ENCODE results near the gene LMO3. TPM values are rescaled to one million over a fixed set of nuclear protein-coding genes. Genes with fewer than 3 reads are reported as not detected.
A peak's percentile ranks its signal among the peaks of the same experiment; 100 is the strongest.

The LMO3 gene
- total RNA-seq, 1 experiment from 2014 or later: 0.34 TPM

- intact Hi-C loops (cut with micrococcal nuclease): no loop called here
- POLR2A ChIA-PET: no interaction called here
- H3K4me3 ChIP-seq (replicated peaks in 1 of 2; ENCODE audit: low read depth in 1 of 2, low read length in 2 of 2): no peak overlapping the region
- no peaks in the 10 kb centered on the region for H4K20me1 ChIP-seq (ENCODE audit: insufficient read depth)
- H3K9me2 ChIP-seq (ENCODE audit: insufficient read depth): no peaks in the 10 kb centered on the region
- ATAC-seq (no peak), DNase-seq (ENCODE audit: low read depth, low spot score) (peak; percentile 2)
- H3K9me3 ChIP-seq (ENCODE audit: control insufficient read depth in 1 of 2, insufficient read depth in 1 of 2, low read depth in 1 of 2, low read length in 2 of 2): no peaks in the 10 kb centered on the region
- RAD21 ChIA-PET (ENCODE audit: low non-redundant PET in 1 of 2, low total read pairs in 2 of 2, uncharacterized antibody in 2 of 2, unreplicated experiment in 2 of 2): no interaction called here
- no peaks in the 10 kb centered on the region for H3K79me2 ChIP-seq (ENCODE audit: insufficient read depth, low read length)
- no peak overlapping the region for H2AFZ ChIP-seq (ENCODE audit: low read depth, low read length, poor library complexity, severe bottlenecking)
- CTCF ChIA-PET: no interaction called here
- TF ChIP-seq JUND (IDR thresholded peaks at IDR 0.05) (peak; percentile 45), FOSL1 (IDR thresholded peaks at IDR 0.05; ENCODE audit: low read depth) (peak; percentile 55), EGR1 (IDR thresholded peaks at IDR 0.05; ENCODE audit: low read depth) (no peak), ATF3 (IDR thresholded peaks at IDR 0.05) (no peak), SP1 (IDR thresholded peaks at IDR 0.05; ENCODE audit: low read depth) (no peak), ELF1 (IDR thresholded peaks at IDR 0.05; ENCODE audit: borderline replicate concordance, low read depth) (no peak), REST (IDR thresholded peaks at IDR 0.05; ENCODE audit: low read depth) (no peak)
- BruUV-seq (replicated peaks): no TSS peak
- H3K4me1 ChIP-seq (ENCODE audit: control insufficient read depth in 1 of 2, insufficient read depth in 2 of 2, low read length in 2 of 2): peaks cover 5 to 24% of the 10 kb centered on the region in 2 experiments
- no peak overlapping the region for H3K27ac ChIP-seq (ENCODE audit: low read depth, low read length)
- H3K4me2 ChIP-seq (ENCODE audit: low read length): peak overlapping the region; percentile 17; the same call in 1 of the 2 replicates
- no peaks in the 10 kb centered on the region for H3K36me3 ChIP-seq (ENCODE audit: control insufficient read depth in 1 of 2, insufficient read depth in 2 of 2, low read length in 2 of 2)
- H3K9ac ChIP-seq (ENCODE audit: low read length): no peak overlapping the region
- H3K27me3 ChIP-seq (ENCODE audit: insufficient read depth, low read length): no peaks in the 10 kb centered on the region
These were observed 79.3 kb downstream of the LMO3 start for GRCh38 chr12:16526693-16527092.

- Histone ChIP-seq H3K9ac (ENCODE audit: low read length) (no peak overlapping the region), H3K27ac (ENCODE audit: low read depth, low read length) (no peak overlapping the region), H3K9me2 (ENCODE audit: insufficient read depth) (no peaks in the 10 kb centered on the region), H3K4me3 (replicated peaks in 1 of 2; ENCODE audit: low read depth in 1 of 2, low read length in 2 of 2) (no peak overlapping the region), H2AFZ (ENCODE audit: low read depth, low read length, poor library complexity, severe bottlenecking) (no peak overlapping the region), H3K36me3 (ENCODE audit: control insufficient read depth in 1 of 2, insufficient read depth in 2 of 2, low read length in 2 of 2) (no peaks in the 10 kb centered on the region), H3K4me1 (ENCODE audit: control insufficient read depth in 1 of 2, insufficient read depth in 2 of 2, low read length in 2 of 2) (peaks cover 5 to 24% of the 10 kb centered on the region in 2 experiments), H3K4me2 (ENCODE audit: low read length) (peak overlapping the region; percentile 39), H3K27me3 (ENCODE audit: insufficient read depth, low read length) (no peaks in the 10 kb centered on the region), H3K79me2 (ENCODE audit: insufficient read depth, low read length) (no peaks in the 10 kb centered on the region), H3K9me3 (ENCODE audit: control insufficient read depth in 1 of 2, insufficient read depth in 1 of 2, low read depth in 1 of 2, low read length in 2 of 2) (no peaks in the 10 kb centered on the region), H4K20me1 (ENCODE audit: insufficient read depth) (no peaks in the 10 kb centered on the region)
- BruUV-seq (replicated peaks): no TSS peak
- TF ChIP-seq ZNF274 (IDR thresholded peaks at IDR 0.05; ENCODE audit: low read depth, low read length): no peak
- no peak for TF ChIP-seq CTCF (IDR thresholded peaks at IDR 0.05 in 2 of 3, conservative IDR thresholded peaks at IDR 0.05 in 1 of 3; ENCODE audit: borderline replicate concordance in 1 of 3, insufficient read depth in 1 of 3, low read depth in 2 of 3, low read length in 2 of 3)
- TF ChIP-seq MAX (IDR thresholded peaks at IDR 0.05): no peak
- TF ChIP-seq TCF7L2 (IDR thresholded peaks at IDR 0.05; ENCODE audit: borderline replicate concordance, extremely low read depth, insufficient read depth, insufficient read length): no peak
- no peak for TF ChIP-seq EZH2 (IDR thresholded peaks at IDR 0.05)
- peak; percentile 22; the same call in 1 of the 2 replicates for TF ChIP-seq JUND (IDR thresholded peaks at IDR 0.05)
- TF ChIP-seq SP1 (IDR thresholded peaks at IDR 0.05; ENCODE audit: low read depth): peak; percentile 44
- no peak for TF ChIP-seq CBX3 (IDR thresholded peaks at IDR 0.05; ENCODE audit: low read depth)
- TF ChIP-seq FOSL1 (IDR thresholded peaks at IDR 0.05; ENCODE audit: low read depth): no peak
- ATAC-seq (no peak; the same call in 1 of the 2 replicates), DNase-seq (ENCODE audit: low read depth, low spot score) (peak; percentile 8)
- intact Hi-C loops (cut with micrococcal nuclease): no loop called here
- ChIA-PET RAD21 (ENCODE audit: low non-redundant PET in 1 of 2, low total read pairs in 2 of 2, uncharacterized antibody in 2 of 2, unreplicated experiment in 2 of 2) (no interaction called here), CTCF (no interaction called here), POLR2A (no interaction called here)
These were observed 81.6 kb downstream of the LMO3 start for GRCh38 chr12:16524378-16524777.
